ENCODE results near the gene F10. TPM values are rescaled to one million over a fixed set of nuclear protein-coding genes. Genes with fewer than 3 reads are reported as not detected.

The F10 gene
- total RNA-seq, 3 donors from 2014 or later (not counting 1 experiment from before 2014, with no cell fraction given) = not detected

DNA sequence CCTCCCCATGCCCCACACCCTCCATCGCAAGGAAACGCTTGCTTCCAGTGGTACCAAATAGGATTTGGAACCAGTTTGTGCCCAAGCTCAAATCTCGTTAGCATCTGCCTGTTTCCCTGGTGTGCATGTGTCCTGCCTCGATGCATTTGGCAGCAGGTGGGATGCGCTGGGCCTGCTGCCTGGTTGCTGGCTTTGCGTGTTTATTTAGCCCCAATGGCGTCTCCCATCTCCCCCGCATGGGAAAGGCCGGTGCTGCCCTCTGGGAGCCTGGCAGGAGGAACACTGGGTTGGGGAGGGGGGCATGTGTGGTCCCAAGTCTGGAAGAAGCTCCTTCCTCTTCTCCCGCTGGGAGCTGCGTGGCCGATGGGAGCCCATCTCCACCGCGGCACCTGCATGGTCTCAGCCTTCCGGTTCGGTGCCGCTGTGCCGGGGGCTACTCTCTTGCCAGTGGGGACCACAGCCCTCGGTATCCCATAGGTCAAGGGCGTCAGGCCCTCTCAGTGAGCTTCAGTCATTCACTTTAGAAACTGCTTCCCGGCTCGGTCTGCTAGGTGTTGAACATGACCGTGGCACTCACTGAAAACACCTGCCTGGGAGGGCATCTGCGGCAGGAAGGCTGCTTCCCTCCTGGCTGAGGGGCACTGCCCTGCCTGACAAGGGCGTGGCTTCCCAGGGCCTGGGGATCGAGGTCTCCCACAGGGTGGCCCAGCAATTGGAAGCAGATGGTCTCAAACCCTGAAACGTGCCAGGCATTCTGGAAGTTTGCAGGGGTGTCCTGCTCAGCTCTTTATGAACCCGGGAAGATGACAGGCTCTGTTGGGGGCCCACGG lies 28.8 kb upstream of the F10 start:
- H3K4me3 ChIP-seq (ENCODE audit: low read length) = no peak overlapping the region
- H3K27ac ChIP-seq (ENCODE audit: low read length) = no peak overlapping the region
- Mint-ChIP-seq H3K27ac (no peak overlapping the region), H3K27me3 (ENCODE audit: low read depth in 2 of 2) (peaks cover 0 to 8% of the 10 kb centered on the region in 2 donors), H3K4me3 (no peak overlapping the region), H3K4me1 (no peaks in the 10 kb centered on the region), H3K9me3 (no peaks in the 10 kb centered on the region), H3K36me3 (no peaks in the 10 kb centered on the region)
- no peaks in the 10 kb centered on the region for H3K9me3 ChIP-seq (ENCODE audit: control insufficient read depth, insufficient read depth, low read length)
- ATAC-seq = no peak
- intact Hi-C loops (cut with micrococcal nuclease) = no loop called here
- H3K4me1 ChIP-seq (ENCODE audit: control insufficient read depth, insufficient read depth, low read length) = no peaks in the 10 kb centered on the region
- 86% methylated on average over 29 of the region's 29 CpGs for WGBS (ENCODE audit: insufficient coverage)
- TF ChIP-seq, protein P1, sequence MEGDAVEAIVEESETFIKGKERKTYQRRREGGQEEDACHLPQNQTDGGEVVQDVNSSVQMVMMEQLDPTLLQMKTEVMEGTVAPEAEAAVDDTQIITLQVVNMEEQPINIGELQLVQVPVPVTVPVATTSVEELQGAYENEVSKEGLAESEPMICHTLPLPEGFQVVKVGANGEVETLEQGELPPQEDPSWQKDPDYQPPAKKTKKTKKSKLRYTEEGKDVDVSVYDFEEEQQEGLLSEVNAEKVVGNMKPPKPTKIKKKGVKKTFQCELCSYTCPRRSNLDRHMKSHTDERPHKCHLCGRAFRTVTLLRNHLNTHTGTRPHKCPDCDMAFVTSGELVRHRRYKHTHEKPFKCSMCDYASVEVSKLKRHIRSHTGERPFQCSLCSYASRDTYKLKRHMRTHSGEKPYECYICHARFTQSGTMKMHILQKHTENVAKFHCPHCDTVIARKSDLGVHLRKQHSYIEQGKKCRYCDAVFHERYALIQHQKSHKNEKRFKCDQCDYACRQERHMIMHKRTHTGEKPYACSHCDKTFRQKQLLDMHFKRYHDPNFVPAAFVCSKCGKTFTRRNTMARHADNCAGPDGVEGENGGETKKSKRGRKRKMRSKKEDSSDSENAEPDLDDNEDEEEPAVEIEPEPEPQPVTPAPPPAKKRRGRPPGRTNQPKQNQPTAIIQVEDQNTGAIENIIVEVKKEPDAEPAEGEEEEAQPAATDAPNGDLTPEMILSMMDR (IDR thresholded peaks at IDR 0.05) = no peak
- no peaks in the 10 kb centered on the region for H3K36me3 ChIP-seq (ENCODE audit: control insufficient read depth, insufficient read depth, low read length)
- no peak for DNase-seq
- no peaks in the 10 kb centered on the region for H3K27me3 ChIP-seq (ENCODE audit: control insufficient read depth, insufficient read depth, low read length)

DNA sequence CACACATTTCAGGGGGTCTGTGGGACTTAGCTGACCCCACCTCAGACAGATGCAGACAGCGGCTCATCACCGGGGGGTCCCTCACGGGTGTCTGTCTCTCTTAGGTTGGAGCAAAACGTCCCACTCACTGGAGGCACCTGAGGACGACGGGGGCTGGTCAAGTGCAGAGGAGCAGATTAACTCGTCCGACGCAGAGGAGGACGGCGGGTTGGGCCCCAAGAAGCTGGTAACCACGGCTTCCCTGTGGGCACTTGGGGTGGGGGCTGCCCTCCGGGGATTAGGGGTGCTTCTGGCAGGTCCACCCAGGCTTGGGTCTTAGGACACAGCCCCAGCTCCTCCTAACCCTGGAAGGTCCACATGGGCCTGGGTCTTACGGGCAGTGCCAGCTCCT lies 28.2 kb upstream of the F10 start:
- intact Hi-C loops (cut with micrococcal nuclease) = no loop called here
- Mint-ChIP-seq H3K27ac (no peak overlapping the region), H3K9me3 (no peaks in the 10 kb centered on the region), H3K4me1 (no peaks in the 10 kb centered on the region), H3K4me3 (no peak overlapping the region), H3K27me3 (ENCODE audit: low read depth in 2 of 2) (peaks cover 0 to 11% of the 10 kb centered on the region in 2 donors), H3K36me3 (no peaks in the 10 kb centered on the region)
- no peaks in the 10 kb centered on the region for H3K36me3 ChIP-seq (ENCODE audit: control insufficient read depth, insufficient read depth, low read length)
- no peaks in the 10 kb centered on the region for H3K9me3 ChIP-seq (ENCODE audit: control insufficient read depth, insufficient read depth, low read length)
- 89% methylated on average over 14 of the region's 14 CpGs for WGBS (ENCODE audit: insufficient coverage)
- DNase-seq (no peak), ATAC-seq (no peak)
- no peaks in the 10 kb centered on the region for H3K4me1 ChIP-seq (ENCODE audit: control insufficient read depth, insufficient read depth, low read length)
- H3K27ac ChIP-seq (ENCODE audit: low read length) = no peak overlapping the region
- H3K27me3 ChIP-seq (ENCODE audit: control insufficient read depth, insufficient read depth, low read length) = no peaks in the 10 kb centered on the region
- TF ChIP-seq, protein P1 (IDR thresholded peaks at IDR 0.05) = no peak
- H3K4me3 ChIP-seq (ENCODE audit: low read length) = no peak overlapping the region

DNA sequence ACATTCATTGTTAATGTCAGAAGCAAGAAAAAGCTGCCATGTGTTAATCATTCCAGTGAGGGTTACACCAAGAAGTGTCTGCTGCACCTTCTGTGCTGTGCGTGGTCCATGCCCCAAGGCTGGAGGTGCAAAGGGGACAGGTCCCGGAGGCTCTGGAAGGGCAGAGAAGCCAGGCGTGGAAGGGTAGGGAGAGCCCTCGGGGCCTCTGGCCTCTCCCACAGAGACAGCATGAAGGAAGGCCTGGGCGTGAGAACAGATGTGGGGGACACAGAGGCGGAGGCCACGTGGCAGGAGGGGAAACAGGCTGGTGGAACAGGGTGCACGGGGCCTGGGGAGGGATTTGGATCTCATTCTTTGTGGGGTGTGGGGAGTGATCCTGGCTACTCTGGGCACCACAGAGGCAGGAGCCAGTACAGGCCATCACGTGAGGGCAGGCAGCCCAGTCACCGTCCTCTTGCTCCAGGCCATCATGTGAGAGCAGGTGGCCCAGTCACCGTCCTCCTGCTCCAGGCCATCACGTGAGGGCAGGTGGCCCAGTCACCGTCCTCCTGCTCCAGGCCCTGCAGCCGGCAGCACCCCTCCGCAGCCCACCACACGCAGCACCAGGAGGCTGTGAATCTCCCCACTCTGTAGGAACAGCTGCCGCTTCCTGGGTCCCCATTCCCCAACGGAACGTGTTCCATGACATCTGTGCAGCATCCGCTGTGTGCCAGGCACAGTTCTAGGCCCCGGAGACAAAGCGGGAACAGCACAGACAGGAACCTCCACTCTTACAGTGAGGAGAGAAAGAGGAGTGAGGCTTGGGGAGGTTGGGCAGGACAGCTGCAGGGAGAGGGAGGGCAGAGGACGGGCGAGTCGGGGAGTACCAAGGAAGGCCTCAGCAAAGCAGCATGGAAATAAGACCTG lies 27.2 kb upstream of the F10 start:
- no peaks in the 10 kb centered on the region for H3K36me3 ChIP-seq (ENCODE audit: control insufficient read depth, insufficient read depth, low read length)

More for the DNA sequence above, 27.2 kb upstream of the F10 start:
- Mint-ChIP-seq H3K9me3 (no peaks in the 10 kb centered on the region), H3K27ac (no peak overlapping the region), H3K4me1 (no peaks in the 10 kb centered on the region), H3K36me3 (no peaks in the 10 kb centered on the region), H3K27me3 (ENCODE audit: low read depth in 2 of 2) (peaks cover 0 to 11% of the 10 kb centered on the region in 2 donors), H3K4me3 (no peak overlapping the region)
- Histone ChIP-seq H3K27ac (ENCODE audit: low read length) (no peak overlapping the region), H3K4me3 (ENCODE audit: low read length) (no peak overlapping the region), H3K9me3 (ENCODE audit: control insufficient read depth, insufficient read depth, low read length) (no peaks in the 10 kb centered on the region), H3K27me3 (ENCODE audit: control insufficient read depth, insufficient read depth, low read length) (no peaks in the 10 kb centered on the region), H3K4me1 (ENCODE audit: control insufficient read depth, insufficient read depth, low read length) (no peaks in the 10 kb centered on the region)
- no peak for ATAC-seq
- TF ChIP-seq, protein P1 (IDR thresholded peaks at IDR 0.05) = no peak
- intact Hi-C loops (cut with micrococcal nuclease) = no loop called here
- 90% methylated on average over 25 of the region's 25 CpGs for WGBS (ENCODE audit: insufficient coverage)
- DNase-seq = no peak
